ENCODE measurements around the gene CGB8.
"Not testable (repeated sequence)": the region's sequence is repeated elsewhere in the genome, so short reads cannot be mapped to it uniquely, and the experiment has no call there.

CGB8 gene

GRCh38 chr19:49081273-49081672 is 32.4 kb upstream of the CGB8 start:
- Histone ChIP-seq H3K9me3 (ENCODE audit: control insufficient read depth in 2 of 2, low read length in 2 of 2) (no peaks in the 10 kb centered on the region), H3K4me3 (ENCODE audit: low read length in 2 of 2) (no peak overlapping the region), H3K27me3 (ENCODE audit: control insufficient read depth in 1 of 2, insufficient read depth in 2 of 2, low read length in 2 of 2) (no peaks in the 10 kb centered on the region), H3K36me3 (ENCODE audit: control insufficient read depth in 2 of 2, insufficient read depth in 2 of 2, low read length in 2 of 2) (no peaks in the 10 kb centered on the region), H3K9ac (ENCODE audit: low read length in 2 of 2) (no peak overlapping the region), H3K27ac (ENCODE audit: low read length) (no peak overlapping the region), H3K4me1 (ENCODE audit: control insufficient read depth, insufficient read depth, low read length) (peaks cover 9% of the 10 kb centered on the region)

GRCh38 chr19:49080392-49080791 is 31.5 kb upstream of the CGB8 start:
- H3K9ac ChIP-seq (ENCODE audit: low read length in 2 of 2), result no peak overlapping the region
- no peaks in the 10 kb centered on the region for H3K9me3 ChIP-seq (ENCODE audit: control insufficient read depth in 2 of 2, low read length in 2 of 2)
- no peak overlapping the region for H3K27ac ChIP-seq (ENCODE audit: low read length)
- H3K36me3 ChIP-seq (ENCODE audit: control insufficient read depth in 2 of 2, insufficient read depth in 2 of 2, low read length in 2 of 2), result no peaks in the 10 kb centered on the region
- H3K27me3 ChIP-seq (ENCODE audit: control insufficient read depth in 1 of 2, insufficient read depth in 2 of 2, low read length in 2 of 2), result no peaks in the 10 kb centered on the region
- peaks cover 5% of the 10 kb centered on the region for H3K4me1 ChIP-seq (ENCODE audit: control insufficient read depth, insufficient read depth, low read length)
- no peak overlapping the region for H3K4me3 ChIP-seq (ENCODE audit: low read length in 2 of 2)

GRCh38 chr19:49074869-49075268 is 26.0 kb upstream of the CGB8 start:
- not testable (repeated sequence) for H3K9me3 ChIP-seq (ENCODE audit: control insufficient read depth in 2 of 2, low read length in 2 of 2); H3K9ac ChIP-seq (ENCODE audit: low read length in 2 of 2); H3K4me3 ChIP-seq (ENCODE audit: low read length in 2 of 2); H3K4me1 ChIP-seq (ENCODE audit: control insufficient read depth, insufficient read depth, low read length); H3K27ac ChIP-seq (ENCODE audit: low read length); H3K36me3 ChIP-seq (ENCODE audit: control insufficient read depth in 2 of 2, insufficient read depth in 2 of 2, low read length in 2 of 2)
- peaks cover 23 to 36% of the 10 kb centered on the region in 2 donors for H3K27me3 ChIP-seq (ENCODE audit: control insufficient read depth in 1 of 2, insufficient read depth in 2 of 2, low read length in 2 of 2)

GRCh38 chr19:49073514-49074378 is 24.8 kb upstream of the CGB8 start:
- H3K4me3 ChIP-seq (ENCODE audit: low read length in 2 of 2), result no peak overlapping the region
- peaks cover 3% of the 10 kb centered on the region for H3K4me1 ChIP-seq (ENCODE audit: control insufficient read depth, insufficient read depth, low read length)
- H3K36me3 ChIP-seq (ENCODE audit: control insufficient read depth in 2 of 2, insufficient read depth in 2 of 2, low read length in 2 of 2), result no peaks in the 10 kb centered on the region
- no peak overlapping the region for H3K9ac ChIP-seq (ENCODE audit: low read length in 2 of 2)
- H3K27me3 ChIP-seq (ENCODE audit: control insufficient read depth in 1 of 2, insufficient read depth in 2 of 2, low read length in 2 of 2), result peaks cover 30 to 44% of the 10 kb centered on the region in 2 donors
- H3K27ac ChIP-seq (ENCODE audit: low read length), result no peak overlapping the region
- H3K9me3 ChIP-seq (ENCODE audit: control insufficient read depth in 2 of 2, low read length in 2 of 2), result no peaks in the 10 kb centered on the region

- H3K27ac ChIP-seq (ENCODE audit: low read length), result no peak overlapping the region
- no peaks in the 10 kb centered on the region for H3K36me3 ChIP-seq (ENCODE audit: control insufficient read depth in 2 of 2, insufficient read depth in 2 of 2, low read length in 2 of 2)
- no peaks in the 10 kb centered on the region for H3K9me3 ChIP-seq (ENCODE audit: control insufficient read depth in 2 of 2, low read length in 2 of 2)
- H3K4me1 ChIP-seq (ENCODE audit: control insufficient read depth, insufficient read depth, low read length), result peaks cover 3% of the 10 kb centered on the region
- peaks cover 37 to 50% of the 10 kb centered on the region in 2 donors for H3K27me3 ChIP-seq (ENCODE audit: control insufficient read depth in 1 of 2, insufficient read depth in 2 of 2, low read length in 2 of 2)
- H3K9ac ChIP-seq (ENCODE audit: low read length in 2 of 2), result no peak overlapping the region
- no peak overlapping the region for H3K4me3 ChIP-seq (ENCODE audit: low read length in 2 of 2)
Observed at GRCh38 chr19:49071860-49072547, 23.1 kb upstream of the CGB8 start.

- Histone ChIP-seq H3K4me1 (ENCODE audit: control insufficient read depth, insufficient read depth, low read length) (peaks cover 3% of the 10 kb centered on the region), H3K27me3 (ENCODE audit: control insufficient read depth in 1 of 2, insufficient read depth in 2 of 2, low read length in 2 of 2) (peaks cover 44 to 58% of the 10 kb centered on the region in 2 donors), H3K4me3 (ENCODE audit: low read length in 2 of 2) (no peak overlapping the region), H3K27ac (ENCODE audit: low read length) (no peak overlapping the region), H3K9ac (ENCODE audit: low read length in 2 of 2) (no peak overlapping the region), H3K36me3 (ENCODE audit: control insufficient read depth in 2 of 2, insufficient read depth in 2 of 2, low read length in 2 of 2) (no peaks in the 10 kb centered on the region), H3K9me3 (ENCODE audit: control insufficient read depth in 2 of 2, low read length in 2 of 2) (no peaks in the 10 kb centered on the region)
Observed at GRCh38 chr19:49070416-49070815, 21.5 kb upstream of the CGB8 start.

GRCh38 chr19:49069026-49069425 is 20.1 kb upstream of the CGB8 start:
- H3K4me1 ChIP-seq (ENCODE audit: control insufficient read depth, insufficient read depth, low read length), result no peaks in the 10 kb centered on the region
- no peaks in the 10 kb centered on the region for H3K9me3 ChIP-seq (ENCODE audit: control insufficient read depth in 2 of 2, low read length in 2 of 2)
- H3K27ac ChIP-seq (ENCODE audit: low read length), result no peak overlapping the region
- H3K27me3 ChIP-seq (ENCODE audit: control insufficient read depth in 1 of 2, insufficient read depth in 2 of 2, low read length in 2 of 2), result peaks cover 50 to 71% of the 10 kb centered on the region in 2 donors
- no peaks in the 10 kb centered on the region for H3K36me3 ChIP-seq (ENCODE audit: control insufficient read depth in 2 of 2, insufficient read depth in 2 of 2, low read length in 2 of 2)
- H3K9ac ChIP-seq (ENCODE audit: low read length in 2 of 2), result no peak overlapping the region
- H3K4me3 ChIP-seq (ENCODE audit: low read length in 2 of 2), result no peak overlapping the region

- Histone ChIP-seq H3K9ac (ENCODE audit: low read length in 2 of 2) (no peak overlapping the region), H3K36me3 (ENCODE audit: control insufficient read depth in 2 of 2, insufficient read depth in 2 of 2, low read length in 2 of 2) (no peaks in the 10 kb centered on the region), H3K27me3 (ENCODE audit: control insufficient read depth in 1 of 2, insufficient read depth in 2 of 2, low read length in 2 of 2) (peaks cover 42 to 59% of the 10 kb centered on the region in 2 donors)
Observed at GRCh38 chr19:49067554-49067953, 18.6 kb upstream of the CGB8 start.

GRCh38 chr19:49065905-49066512 is 17.1 kb upstream of the CGB8 start:
- no peak overlapping the region for H3K9ac ChIP-seq (ENCODE audit: low read length in 2 of 2)
- peaks cover 44 to 56% of the 10 kb centered on the region in 2 donors for H3K27me3 ChIP-seq (ENCODE audit: control insufficient read depth in 1 of 2, insufficient read depth in 2 of 2, low read length in 2 of 2)
- no peaks in the 10 kb centered on the region for H3K9me3 ChIP-seq (ENCODE audit: control insufficient read depth in 2 of 2, low read length in 2 of 2)
- no peaks in the 10 kb centered on the region for H3K36me3 ChIP-seq (ENCODE audit: control insufficient read depth in 2 of 2, insufficient read depth in 2 of 2, low read length in 2 of 2)
- H3K4me3 ChIP-seq (ENCODE audit: low read length in 2 of 2), result no peak overlapping the region
- no peak overlapping the region for H3K27ac ChIP-seq (ENCODE audit: low read length)
- no peaks in the 10 kb centered on the region for H3K4me1 ChIP-seq (ENCODE audit: control insufficient read depth, insufficient read depth, low read length)

More at GRCh38 chr19:49067554-49067953, 18.6 kb upstream of the CGB8 start:
- H3K4me1 ChIP-seq (ENCODE audit: control insufficient read depth, insufficient read depth, low read length), result no peaks in the 10 kb centered on the region
- no peak overlapping the region for H3K27ac ChIP-seq (ENCODE audit: low read length)
- H3K4me3 ChIP-seq (ENCODE audit: low read length in 2 of 2), result no peak overlapping the region
- H3K9me3 ChIP-seq (ENCODE audit: control insufficient read depth in 2 of 2, low read length in 2 of 2), result no peaks in the 10 kb centered on the region

- H3K9ac ChIP-seq (ENCODE audit: low read length in 2 of 2), result no peak within 1 kb of the TSS
- H3K9me3 ChIP-seq (ENCODE audit: control insufficient read depth in 2 of 2, low read length in 2 of 2), result no peaks in the 10 kb centered on the region
- H3K27ac ChIP-seq (ENCODE audit: low read length), result no peak within 1 kb of the TSS
- peaks cover 38 to 49% of the 10 kb centered on the region in 2 donors for H3K27me3 ChIP-seq (ENCODE audit: control insufficient read depth in 1 of 2, insufficient read depth in 2 of 2, low read length in 2 of 2)
- H3K4me1 ChIP-seq (ENCODE audit: control insufficient read depth, insufficient read depth, low read length), result no peaks in the 10 kb centered on the region
- H3K4me3 ChIP-seq (ENCODE audit: low read length in 2 of 2), result no peak within 1 kb of the TSS
- H3K36me3 ChIP-seq (ENCODE audit: control insufficient read depth in 2 of 2, insufficient read depth in 2 of 2, low read length in 2 of 2), result no peaks in the 10 kb centered on the region
Observed at GRCh38 chr19:49064768-49065611, 16.1 kb upstream of the CGB8 start, which contains the start of gene NTF4. Gene NTF4, minus strand, starts transcription at chr19:49064818. Its CDS starts 2,821 bp downstream, at chr19:49061997.

Data from stomach smooth muscle (tissue), 2 donors.